H9 (cell line): Measurements from ENCODE around the gene SYT9. TPM values are rescaled to one million over a fixed set of nuclear protein-coding genes. Genes with fewer than 3 reads are reported as not detected.

ENCODE experiments used
- DNase-seq: peaks from one replicate; pipeline ENCODE4 v3.0.0-alpha.2; 2017
- H2AFZ ChIP-seq: one replicate; pipeline ENCODE4 v1.6.1; 2013; ENCODE audit warnings: mild to moderate bottlenecking, low read length, control low read depth, moderate library complexity
- H2AK5ac ChIP-seq: 2 replicates; pipeline ENCODE4 v1.6.1; 2013; ENCODE audit warnings: low read length, control low read depth, mixed read lengths; ENCODE audit not compliant: insufficient read length
- H2BK120ac ChIP-seq: one replicate; pipeline ENCODE4 v1.6.1; 2013; ENCODE audit warnings: low read depth, mild to moderate bottlenecking, low read length, control low read depth, inconsistent platforms; ENCODE audit not compliant: poor library complexity, severe bottlenecking
- H2BK12ac ChIP-seq: 2 replicates; pipeline ENCODE4 v1.6.1; 2013; ENCODE audit warnings: low read length, control low read depth, mixed read lengths, low read depth; ENCODE audit not compliant: insufficient read length
- H2BK15ac ChIP-seq: 2 replicates; pipeline ENCODE4 v1.6.1; 2013; ENCODE audit warnings: low read depth, low read length, control low read depth
- H2BK20ac ChIP-seq: one replicate; pipeline ENCODE4 v1.6.1; 2013; ENCODE audit warnings: low read depth, mild to moderate bottlenecking, low read length, control low read depth, inconsistent platforms; ENCODE audit not compliant: poor library complexity, severe bottlenecking
- H2BK5ac ChIP-seq: 2 replicates; pipeline ENCODE4 v1.6.1; 2013; ENCODE audit warnings: low read length, control low read depth, mixed read lengths; ENCODE audit not compliant: insufficient read length
- H3K14ac ChIP-seq: 2 replicates; pipeline ENCODE4 v1.6.1; 2013; ENCODE audit warnings: low read length, control low read depth; ENCODE audit not compliant: insufficient read depth
- H3K18ac ChIP-seq: 2 replicates; pipeline ENCODE4 v1.6.1; 2013; ENCODE audit warnings: low read depth, mild to moderate bottlenecking, mixed read lengths, low read length, control low read depth; ENCODE audit not compliant: insufficient read length
- H3K23ac ChIP-seq: 2 replicates; pipeline ENCODE4 v1.6.1; 2013; ENCODE audit warnings: low read length, control low read depth, mixed read lengths, low read depth; ENCODE audit not compliant: insufficient read length
- H3K23me2 ChIP-seq: 2 replicates; pipeline ENCODE4 v1.6.1; 2013; ENCODE audit warnings: low read depth, mild to moderate bottlenecking, mixed read lengths, low read length, control low read depth; ENCODE audit not compliant: insufficient read length, poor library complexity, severe bottlenecking
- H3K27ac ChIP-seq: 2 replicates; pipeline ENCODE4 v1.5.1; 2013; ENCODE audit warnings: low read length, control low read depth, mixed read lengths, low read depth; ENCODE audit not compliant: insufficient read length
- H3K27me3 ChIP-seq: 2 replicates; pipeline ENCODE4 v1.6.1; 2013; ENCODE audit warnings: low read length, control low read depth, inconsistent platforms; ENCODE audit not compliant: insufficient read depth
- H3K4ac ChIP-seq: 2 replicates; pipeline ENCODE4 v1.6.1; 2013; ENCODE audit warnings: low read depth, mild to moderate bottlenecking, control low read depth, inconsistent platforms, low read length, moderate library complexity
- H3K4me1 ChIP-seq: 2 replicates; pipeline ENCODE4 v1.6.1; 2013; ENCODE audit warnings: low read length, control low read depth, inconsistent platforms; ENCODE audit not compliant: insufficient read depth
- H3K4me2 ChIP-seq: 2 replicates; pipeline ENCODE4 v1.6.1; 2013; ENCODE audit warnings: low read length, control low read depth, mixed read lengths; ENCODE audit not compliant: insufficient read length, insufficient read depth
- H3K56ac ChIP-seq: 2 replicates; pipeline ENCODE4 v1.6.1; 2013; ENCODE audit warnings: low read depth, mild to moderate bottlenecking, mixed read lengths, low read length, control low read depth; ENCODE audit not compliant: insufficient read length
- H3K79me1 ChIP-seq: 2 replicates; pipeline ENCODE4 v1.6.1; 2013; ENCODE audit warnings: low read depth, mild to moderate bottlenecking, moderate library complexity, low read length, control low read depth, inconsistent platforms; ENCODE audit not compliant: insufficient read depth, poor library complexity, severe bottlenecking
- H3K79me2 ChIP-seq: 2 replicates; pipeline ENCODE4 v1.6.1; 2013; ENCODE audit warnings: low read length, control low read depth, inconsistent platforms; ENCODE audit not compliant: insufficient read depth
- H3K9ac ChIP-seq: 2 replicates; pipeline ENCODE4 v1.6.1; 2013; ENCODE audit warnings: low read length, control low read depth, mixed read lengths; ENCODE audit not compliant: insufficient read length; ENCODE audit errors: extremely low read depth
- H3K9me3 ChIP-seq: one replicate; pipeline ENCODE4 v1.6.1; 2013; ENCODE audit warnings: low read depth, low read length, inconsistent platforms; ENCODE audit not compliant: control insufficient read depth
- H3T11ph ChIP-seq: one replicate; pipeline ENCODE4 v1.6.1; 2013; ENCODE audit warnings: mild to moderate bottlenecking, low read length, control low read depth, inconsistent platforms
- H4K20me1 ChIP-seq: one replicate; pipeline ENCODE4 v1.6.1; 2013; ENCODE audit not compliant: control insufficient read depth, insufficient read length, insufficient read depth
- H4K5ac ChIP-seq: 2 replicates; pipeline ENCODE4 v1.6.1; 2013; ENCODE audit warnings: low read depth, mild to moderate bottlenecking, mixed read lengths, low read length, control low read depth; ENCODE audit not compliant: insufficient read length
- H4K8ac ChIP-seq: replicated peaks from 2 replicates; pipeline ENCODE4 v1.6.1; 2013; ENCODE audit warnings: low read length, control low read depth, mixed read lengths, low read depth; ENCODE audit not compliant: insufficient read length
- H4K91ac ChIP-seq: 2 replicates; pipeline ENCODE4 v1.6.1; 2013; ENCODE audit warnings: low read depth, mild to moderate bottlenecking, moderate library complexity, mixed read lengths, low read length, control low read depth; ENCODE audit not compliant: insufficient read length
- H3K27ac Mint-ChIP-seq, 3 experiments: 2 replicates in 2 of 3; 3 replicates in 1 of 3; pipeline ENCODE4 v1.8.0; 2020 to 2021; ENCODE audit warnings: mixed read lengths in 3 of 3, mild to moderate bottlenecking in 1 of 3, moderate library complexity in 1 of 3
- H3K27me3 Mint-ChIP-seq: 2 replicates; pipeline ENCODE4 v1.8.0; 2021; ENCODE audit warnings: low read depth, mild to moderate bottlenecking, moderate library complexity, mixed read lengths
- H3K36me3 Mint-ChIP-seq, 3 experiments: 2 replicates in 2 of 3; 3 replicates in 1 of 3; pipeline ENCODE4 v1.8.0; 2020 to 2021; ENCODE audit warnings: low read depth in 3 of 3, mixed read lengths in 3 of 3; ENCODE audit not compliant: insufficient read depth in 1 of 3
- H3K4me1 Mint-ChIP-seq, 2 experiments: 2 replicates each; pipeline ENCODE4 v1.8.0; 2020; ENCODE audit warnings: mixed read lengths in 2 of 2
- H3K4me3 Mint-ChIP-seq, 2 experiments: 2 replicates in 1 of 2; 3 replicates in 1 of 2; pipeline ENCODE4 v1.8.0; 2020 to 2021; ENCODE audit warnings: mild to moderate bottlenecking in 2 of 2, mixed read lengths in 2 of 2, moderate library complexity in 1 of 2
- H3K9me3 Mint-ChIP-seq, 2 experiments: 2 replicates in 1 of 2; 3 replicates in 1 of 2; pipeline ENCODE4 v1.8.0; 2020; ENCODE audit warnings: mild to moderate bottlenecking in 2 of 2, mixed read lengths in 2 of 2, moderate library complexity in 1 of 2
- WGBS: extraction: QIAGEN DNeasy Blood & Tissue Kit; methylation state at CpG from one replicate; pipeline ENCODE4 v1.1.7; 2013; ENCODE audit warnings: missing lambda C conversion rate, low lambda C conversion rate, mixed read lengths; ENCODE audit not compliant: insufficient read length; ENCODE audit errors: extremely low coverage; 5-methylcytosine and 5-hydroxymethylcytosine counted together
- total RNA-seq: library from RNA; stranded (reverse); gene quantifications from 2 replicates; pipeline ENCODE4 v1.2.1, GENCODE V29; 2021
- TF ChIP-seq, protein P1 (sequence below): fragments of 200-600 bp; sonication (generic); conservative IDR thresholded peaks from 3 replicates; pipeline ENCODE4 v1.8.0; 2021; ENCODE audit warnings: antibody characterized with exemption, mild to moderate bottlenecking

SYT9 gene
- total RNA-seq, 1 experiment from 2014 or later = 0.63 TPM

GRCh38 chr11:7486781-7487140 is 235.1 kb downstream of the SYT9 start:
- no peak overlapping the region for H2BK12ac ChIP-seq
- H3K79me2 ChIP-seq = no peaks in the 10 kb centered on the region
- no peak overlapping the region for H3K18ac ChIP-seq
- Mint-ChIP-seq H3K27ac (no peak overlapping the region), H3K27me3 (no peaks in the 10 kb centered on the region), H3K4me3 (no peak overlapping the region), H3K9me3 (no peaks in the 10 kb centered on the region), H3K36me3 (no peaks in the 10 kb centered on the region), H3K4me1 (peaks cover 23 to 29% of the 10 kb centered on the region in 2 experiments)
- H3K79me1 ChIP-seq = no peaks in the 10 kb centered on the region
- H2BK20ac ChIP-seq = no peak overlapping the region
- H4K20me1 ChIP-seq = no peaks in the 10 kb centered on the region
- H2BK120ac ChIP-seq = no peak overlapping the region
- no peak for DNase-seq
- H3K4ac ChIP-seq = no peak overlapping the region
- H3K27me3 ChIP-seq = no peaks in the 10 kb centered on the region
- H4K5ac ChIP-seq = no peak overlapping the region
- H3T11ph ChIP-seq = no peak overlapping the region
- no peaks in the 10 kb centered on the region for H3K23me2 ChIP-seq
- no peak overlapping the region for H3K23ac ChIP-seq
- no CpG with 5 or more reads among the region's 6 CpGs for WGBS
- no peak overlapping the region for H4K8ac ChIP-seq
- H3K4me1 ChIP-seq = peaks cover 3% of the 10 kb centered on the region; the same call in 1 of the 2 replicates
- no peak overlapping the region for H2AFZ ChIP-seq
- no peak overlapping the region for H2BK15ac ChIP-seq
- H3K56ac ChIP-seq = no peak overlapping the region
- no peak overlapping the region for H3K27ac ChIP-seq
- no peak overlapping the region for H2AK5ac ChIP-seq
- TF ChIP-seq, protein P1, sequence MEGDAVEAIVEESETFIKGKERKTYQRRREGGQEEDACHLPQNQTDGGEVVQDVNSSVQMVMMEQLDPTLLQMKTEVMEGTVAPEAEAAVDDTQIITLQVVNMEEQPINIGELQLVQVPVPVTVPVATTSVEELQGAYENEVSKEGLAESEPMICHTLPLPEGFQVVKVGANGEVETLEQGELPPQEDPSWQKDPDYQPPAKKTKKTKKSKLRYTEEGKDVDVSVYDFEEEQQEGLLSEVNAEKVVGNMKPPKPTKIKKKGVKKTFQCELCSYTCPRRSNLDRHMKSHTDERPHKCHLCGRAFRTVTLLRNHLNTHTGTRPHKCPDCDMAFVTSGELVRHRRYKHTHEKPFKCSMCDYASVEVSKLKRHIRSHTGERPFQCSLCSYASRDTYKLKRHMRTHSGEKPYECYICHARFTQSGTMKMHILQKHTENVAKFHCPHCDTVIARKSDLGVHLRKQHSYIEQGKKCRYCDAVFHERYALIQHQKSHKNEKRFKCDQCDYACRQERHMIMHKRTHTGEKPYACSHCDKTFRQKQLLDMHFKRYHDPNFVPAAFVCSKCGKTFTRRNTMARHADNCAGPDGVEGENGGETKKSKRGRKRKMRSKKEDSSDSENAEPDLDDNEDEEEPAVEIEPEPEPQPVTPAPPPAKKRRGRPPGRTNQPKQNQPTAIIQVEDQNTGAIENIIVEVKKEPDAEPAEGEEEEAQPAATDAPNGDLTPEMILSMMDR = no peak
- no peak overlapping the region for H3K4me2 ChIP-seq
- no peak overlapping the region for H2BK5ac ChIP-seq
- H3K9me3 ChIP-seq = no peaks in the 10 kb centered on the region
- H3K9ac ChIP-seq = no peak overlapping the region
- no peak overlapping the region for H3K14ac ChIP-seq
- H4K91ac ChIP-seq = no peak overlapping the region
